Heart left ventricle (tissue), 16 donors: ENCODE measurements around the gene CRCP. TPM values are rescaled to one million over a fixed set of nuclear protein-coding genes. Genes with fewer than 3 reads are reported as not detected.
A peak's percentile ranks its signal among the peaks of the same experiment; 100 is the strongest.

Experiments used
- ATAC-seq, 4 donors: fragments of 200-7000 bp; cut with Tn5 transposase; one replicate each; pipeline ENCODE4 v1.9.1; 2020 to 2022; ENCODE audit warnings: moderate library complexity in 4 of 4, mild to moderate bottlenecking in 3 of 4, moderate number of reproducible peaks in 1 of 4
- DNase-seq, 5 donors: peaks; one replicate each; pipeline ENCODE4 v3.0.0-alpha.2; 2020
- H3K27ac ChIP-seq, 12 donors: fragments of 200-600 bp; sonication (generic) in 4 of 12; one replicate each; pipeline versions ENCODE4 v1.5.0 to v1.8.0; 2016 to 2022; ENCODE audit warnings: mild to moderate bottlenecking in 2 of 12
- H3K27me3 ChIP-seq, 9 donors: fragments of 200-600 bp; sonication (generic) in 2 of 9; one replicate each; pipeline versions ENCODE4 v1.5.1 to v1.8.0; 2016 to 2022; ENCODE audit warnings: mild to moderate bottlenecking in 3 of 9
- H3K36me3 ChIP-seq, 9 donors: fragments of 200-600 bp; sonication (generic) in 2 of 9; one replicate each; pipeline versions ENCODE4 v1.5.0 to v1.8.0; 2018 to 2022; ENCODE audit warnings: mild to moderate bottlenecking in 2 of 9
- H3K4me1 ChIP-seq, 12 donors: fragments of 200-600 bp; sonication (generic) in 4 of 12; one replicate each; pipeline versions ENCODE4 v1.5.0 to v1.8.0; 2016 to 2022; ENCODE audit warnings: mild to moderate bottlenecking in 3 of 12
- H3K4me3 ChIP-seq, 12 donors: fragments of 200-600 bp; sonication (generic) in 4 of 12; one replicate each; pipeline versions ENCODE4 v1.5.0 to v1.8.0; 2017 to 2022; ENCODE audit warnings: mild to moderate bottlenecking in 9 of 12, moderate library complexity in 4 of 12
- H3K9me3 ChIP-seq, 12 donors: fragments of 200-600 bp; sonication (generic) in 4 of 12; one replicate each; pipeline versions ENCODE4 v1.5.0 to v1.8.0; 2016 to 2022; ENCODE audit warnings: mild to moderate bottlenecking in 1 of 12
- POLR2A ChIP-seq, 2 donors: fragments of 450-650 bp; IDR thresholded peaks; one replicate each; pipeline ENCODE4 v1.6.1; 2017; ENCODE audit warnings: antibody characterized with exemption in 2 of 2, mild to moderate bottlenecking in 2 of 2, moderate library complexity in 2 of 2
- WGBS, 4 donors: extraction: QIAGEN DNeasy Blood & Tissue Kit in 2 of 4; methylation state at CpG; one replicate each; pipeline versions ENCODE4 v1.1.5 to v1.1.7; 2013 to 2018; 5-methylcytosine and 5-hydroxymethylcytosine counted together
- intact Hi-C, 10 donors: fragments of 100-400 bp; cut with DNase I; formaldehyde crosslinking; loops; one replicate each; pipeline versions ENCODE4 v1.11.1 to v1.14.2; 2022
- polyA plus RNA-seq, 2 donors: library from polyadenylated mRNA; stranded (reverse); fragments of 200-250 nt; gene quantifications; one replicate each; pipeline ENCODE4 v1.2.3, GENCODE V29; 2013
- total RNA-seq, 9 donors: library from RNA; depleted of rRNA in 2 of 9; stranded (reverse); fragments of >200 nt in 2 of 9; fragmentation: NEBNext Ultra II Directional in 3 of 9; extraction: Animal tissue kit (Norgen Biotek cat#: 25700) in 3 of 9; gene quantifications; one replicate each; pipeline versions ENCODE4 v1.1.0 to v1.2.4, GENCODE V29; 2016 to 2023
- TF ChIP-seq, protein P1 (sequence below), 12 donors: fragments of 200-600 bp; sonication (generic) in 4 of 12; IDR thresholded peaks; one replicate each; pipeline versions ENCODE4 v1.5.0 to v1.8.0; 2018 to 2022; ENCODE audit warnings: antibody characterized with exemption in 12 of 12, mild to moderate bottlenecking in 5 of 12
- donor health status: ischemic (EF 13 %, LVEDD 7.1; RV severe dilation, severe dysfunction).
- donor health status: healthy with polysubstance abuse.
- donor health status: DM: no; HTN: yes; CAD: no.
- donor health status: DM: no; HTN: no; CAD: no.
- donor health status: ischemic (EF 25% LVEDD 6.9; RV normal size, moderate dysfunction).
- donor health status: ischemic (EF 25% LVEDD 5.7; RV mildly dilated, moderate dysfunction).
- donor health status: healthy.
- donor health status: DM: yes; HTN: yes; CAD: no.
- donor health status: ischemic (EF 35%, LVEDD 5.7; RV mildly dilated, moderate dysfunction).
- donor health status: nonischemic (EF 11% LVEDD 7.7; RV severe dilation, severe dysfunction).
- donor health status: DM: yes; HTN: yes; CAD: no.
- donor health status: PGD.
- donor health status: ischemic (EF 29% LVEDD 5.4; RV normal size, mild dysfunction).
- donor health status: nonischemic (EF 23%, LVEDD 6.1; RV moderate dilation, normal function).

Gene CRCP
- total and polyA plus RNA-seq, 11 donors, result 14.7 to 69.4 (median 20.1) TPM

DNA sequence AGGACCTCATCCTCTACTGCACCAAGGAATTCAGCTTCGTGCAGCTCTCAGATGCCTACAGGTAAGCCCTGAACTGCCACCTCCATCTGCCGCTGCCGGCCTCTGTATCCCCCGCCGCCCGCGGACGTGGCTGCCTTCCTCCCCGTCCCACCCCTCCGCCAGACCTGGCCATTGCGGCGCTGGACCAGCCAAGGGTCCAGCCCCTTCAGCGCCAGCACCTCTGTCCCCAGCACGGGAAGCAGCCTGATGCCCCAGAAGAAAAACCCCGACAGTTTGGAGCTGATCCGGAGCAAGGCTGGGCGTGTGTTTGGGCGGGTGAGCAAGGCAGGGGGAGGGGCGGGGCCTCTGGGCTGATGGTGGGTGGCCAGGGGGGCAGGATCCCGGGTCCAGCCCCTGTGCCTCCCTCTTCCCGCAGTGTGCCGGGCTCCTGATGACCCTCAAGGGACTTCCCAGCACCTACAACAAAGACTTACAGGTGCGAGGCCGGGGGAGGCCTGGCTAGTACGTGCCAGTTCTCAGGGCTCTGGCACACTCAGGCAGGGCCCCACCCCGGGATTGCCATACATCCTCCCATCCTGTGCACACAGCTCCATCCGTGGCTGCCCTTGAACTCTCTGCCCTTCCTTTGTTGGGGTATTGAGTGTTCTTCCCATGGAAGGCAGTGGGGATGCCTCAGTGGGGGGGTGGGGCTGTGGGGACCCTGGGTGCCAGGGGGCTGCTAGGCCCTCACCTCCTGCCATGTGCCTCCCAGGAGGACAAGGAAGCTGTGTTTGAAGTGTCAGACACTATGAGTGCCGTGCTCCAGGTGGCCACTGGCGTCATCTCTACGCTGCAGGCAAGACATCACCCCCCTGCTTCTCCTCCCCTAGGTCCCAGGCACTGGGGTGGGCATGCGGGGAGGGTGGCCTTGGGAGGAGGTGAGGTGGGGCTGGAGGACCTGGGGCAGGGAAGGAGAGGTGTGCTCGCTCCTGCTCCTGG is 25.5 kb upstream of the CRCP start:
- WGBS, 4 donors, result 83 to 88% (median 85%) methylated on average over 28 to 32 of the region's 32 CpGs

DNA sequence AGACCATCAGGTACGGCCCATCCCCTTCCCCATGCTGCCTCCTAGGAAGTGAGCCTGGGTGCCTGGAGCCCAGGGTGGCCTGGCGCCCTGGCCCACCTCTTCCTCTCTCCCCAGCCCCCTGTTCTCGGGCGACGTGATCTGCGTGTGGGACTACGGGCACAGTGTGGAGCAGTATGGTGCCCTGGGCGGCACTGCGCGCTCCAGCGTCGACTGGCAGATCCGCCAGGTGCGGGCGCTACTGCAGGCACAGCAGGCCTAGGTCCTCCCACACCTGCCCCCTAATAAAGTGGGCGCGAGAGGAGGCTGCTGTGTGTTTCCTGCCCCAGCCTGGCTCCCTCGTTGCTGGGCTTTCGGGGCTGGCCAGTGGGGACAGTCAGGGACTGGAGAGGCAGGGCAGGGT is 22.0 kb upstream of the CRCP start:
- Histone ChIP-seq H3K36me3 (peaks cover 0 to 21% (median 0%) of the 10 kb centered on the region in 9 donors), H3K4me3 (no peak overlapping the region), H3K27me3 (no peaks in the 10 kb centered on the region), H3K4me1 (no peaks in the 10 kb centered on the region), H3K9me3 (no peaks in the 10 kb centered on the region), H3K27ac (no peak overlapping the region)
- no peak for DNase-seq
- 96 to 99% (median 97%) methylated on average over 13 to 19 of the region's 19 CpGs for WGBS, 4 donors
- intact Hi-C loops, result no loop called here
- TF ChIP-seq, protein P1, sequence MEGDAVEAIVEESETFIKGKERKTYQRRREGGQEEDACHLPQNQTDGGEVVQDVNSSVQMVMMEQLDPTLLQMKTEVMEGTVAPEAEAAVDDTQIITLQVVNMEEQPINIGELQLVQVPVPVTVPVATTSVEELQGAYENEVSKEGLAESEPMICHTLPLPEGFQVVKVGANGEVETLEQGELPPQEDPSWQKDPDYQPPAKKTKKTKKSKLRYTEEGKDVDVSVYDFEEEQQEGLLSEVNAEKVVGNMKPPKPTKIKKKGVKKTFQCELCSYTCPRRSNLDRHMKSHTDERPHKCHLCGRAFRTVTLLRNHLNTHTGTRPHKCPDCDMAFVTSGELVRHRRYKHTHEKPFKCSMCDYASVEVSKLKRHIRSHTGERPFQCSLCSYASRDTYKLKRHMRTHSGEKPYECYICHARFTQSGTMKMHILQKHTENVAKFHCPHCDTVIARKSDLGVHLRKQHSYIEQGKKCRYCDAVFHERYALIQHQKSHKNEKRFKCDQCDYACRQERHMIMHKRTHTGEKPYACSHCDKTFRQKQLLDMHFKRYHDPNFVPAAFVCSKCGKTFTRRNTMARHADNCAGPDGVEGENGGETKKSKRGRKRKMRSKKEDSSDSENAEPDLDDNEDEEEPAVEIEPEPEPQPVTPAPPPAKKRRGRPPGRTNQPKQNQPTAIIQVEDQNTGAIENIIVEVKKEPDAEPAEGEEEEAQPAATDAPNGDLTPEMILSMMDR (IDR thresholded peaks at IDR 0.05), result no peak
- no peak for TF ChIP-seq POLR2A (IDR thresholded peaks at IDR 0.05)
- no peak for ATAC-seq

More for the DNA sequence above, 25.5 kb upstream of the CRCP start:
- no peaks in the 10 kb centered on the region for H3K9me3 ChIP-seq
- peaks cover 0 to 43% (median 24%) of the 10 kb centered on the region in 9 donors for H3K36me3 ChIP-seq
- H3K27ac ChIP-seq, result no peak overlapping the region
- H3K4me3 ChIP-seq, result no peak overlapping the region
- TF ChIP-seq, protein P1 (IDR thresholded peaks at IDR 0.05), result no peak
- TF ChIP-seq POLR2A (IDR thresholded peaks at IDR 0.05), result no peak
- intact Hi-C loops, result no loop called here
- ATAC-seq (no peak), DNase-seq (no peak)
- no peaks in the 10 kb centered on the region for H3K27me3 ChIP-seq
- H3K4me1 ChIP-seq, result no peaks in the 10 kb centered on the region

DNA sequence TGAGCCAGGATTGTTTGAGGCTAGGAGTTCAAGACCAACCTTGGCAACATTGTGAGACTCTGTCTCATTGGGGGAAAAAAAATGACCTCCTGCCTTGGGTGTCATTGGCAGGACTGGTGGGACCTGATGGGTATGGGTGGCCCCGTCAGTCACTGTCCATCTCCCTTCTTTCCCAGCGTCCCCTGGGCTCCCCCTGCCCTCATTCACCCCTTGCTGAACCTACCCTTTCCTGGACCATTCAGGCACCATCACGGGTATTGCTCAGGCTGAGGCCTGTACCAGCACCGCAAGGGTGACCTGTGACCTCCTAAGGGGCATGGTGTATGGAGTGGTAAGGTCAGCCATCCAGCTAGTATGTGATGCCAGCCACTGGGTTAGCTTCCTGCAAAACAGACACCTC is 19.6 kb upstream of the CRCP start:
- 90 to 98% (median 95%) methylated on average over 3 to 4 of the region's 4 CpGs for WGBS, 4 donors
- H3K27ac ChIP-seq, result no peak overlapping the region
- ATAC-seq (no peak), DNase-seq (no peak)
- H3K36me3 ChIP-seq, result peaks cover 0 to 14% (median 0%) of the 10 kb centered on the region in 9 donors
- TF ChIP-seq, protein P1 (IDR thresholded peaks at IDR 0.05), result no peak
- intact Hi-C loops, result no loop called here
- no peaks in the 10 kb centered on the region for H3K27me3 ChIP-seq
- H3K4me3 ChIP-seq, result no peak overlapping the region
- no peaks in the 10 kb centered on the region for H3K9me3 ChIP-seq
- peaks cover 0 to 6% (median 0%) of the 10 kb centered on the region in 12 donors for H3K4me1 ChIP-seq

DNA sequence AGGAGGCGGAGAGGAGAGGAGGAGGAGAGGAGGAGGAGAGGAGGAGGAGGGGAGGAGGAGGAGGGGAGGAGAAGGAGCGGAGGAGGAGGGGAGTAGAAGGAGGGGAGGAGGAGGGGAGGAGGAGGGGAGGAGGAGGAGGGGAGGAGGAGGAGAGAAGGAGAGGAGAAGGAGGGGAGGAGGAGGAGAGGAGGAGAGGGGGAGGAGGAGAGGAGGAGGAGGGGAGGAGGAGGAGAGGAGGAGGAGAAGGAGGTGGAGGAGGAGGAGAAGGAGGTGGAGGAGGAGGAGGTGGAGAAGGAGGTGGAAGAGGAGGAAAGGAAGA is 15.5 kb upstream of the CRCP start:
- DNase-seq (no peak), ATAC-seq (peak in 1 of 4 donors; percentile 4)
- no peak overlapping the region for H3K4me3 ChIP-seq
- H3K4me1 ChIP-seq, result peaks cover 0 to 11% (median 0%) of the 10 kb centered on the region in 12 donors
- intact Hi-C loops, result no loop called here
- peak overlapping the region in 1 of 12 donors; percentile 71 for H3K27ac ChIP-seq
- H3K36me3 ChIP-seq, result no peaks in the 10 kb centered on the region
- no peak for TF ChIP-seq POLR2A (IDR thresholded peaks at IDR 0.05)
- TF ChIP-seq, protein P1 (IDR thresholded peaks at IDR 0.05), result no peak
- no peaks in the 10 kb centered on the region for H3K9me3 ChIP-seq
- no peaks in the 10 kb centered on the region for H3K27me3 ChIP-seq
- WGBS, 4 donors, result 62 to 86% methylated on average over 1 to 2 of the region's 2 CpGs; no CpG with 5 or more reads in 2 of the 4 donors
